HG03097 (cell line): ENCODE results near the gene APOA5.

Experiments used
- ATAC-seq: cut with Tn5 transposase; IDR thresholded peaks from one replicate; pipeline ENCODE4 v1.9.1; 2021; ENCODE audit not compliant: unreplicated experiment, low FRiP score

APOA5 gene

DNA sequence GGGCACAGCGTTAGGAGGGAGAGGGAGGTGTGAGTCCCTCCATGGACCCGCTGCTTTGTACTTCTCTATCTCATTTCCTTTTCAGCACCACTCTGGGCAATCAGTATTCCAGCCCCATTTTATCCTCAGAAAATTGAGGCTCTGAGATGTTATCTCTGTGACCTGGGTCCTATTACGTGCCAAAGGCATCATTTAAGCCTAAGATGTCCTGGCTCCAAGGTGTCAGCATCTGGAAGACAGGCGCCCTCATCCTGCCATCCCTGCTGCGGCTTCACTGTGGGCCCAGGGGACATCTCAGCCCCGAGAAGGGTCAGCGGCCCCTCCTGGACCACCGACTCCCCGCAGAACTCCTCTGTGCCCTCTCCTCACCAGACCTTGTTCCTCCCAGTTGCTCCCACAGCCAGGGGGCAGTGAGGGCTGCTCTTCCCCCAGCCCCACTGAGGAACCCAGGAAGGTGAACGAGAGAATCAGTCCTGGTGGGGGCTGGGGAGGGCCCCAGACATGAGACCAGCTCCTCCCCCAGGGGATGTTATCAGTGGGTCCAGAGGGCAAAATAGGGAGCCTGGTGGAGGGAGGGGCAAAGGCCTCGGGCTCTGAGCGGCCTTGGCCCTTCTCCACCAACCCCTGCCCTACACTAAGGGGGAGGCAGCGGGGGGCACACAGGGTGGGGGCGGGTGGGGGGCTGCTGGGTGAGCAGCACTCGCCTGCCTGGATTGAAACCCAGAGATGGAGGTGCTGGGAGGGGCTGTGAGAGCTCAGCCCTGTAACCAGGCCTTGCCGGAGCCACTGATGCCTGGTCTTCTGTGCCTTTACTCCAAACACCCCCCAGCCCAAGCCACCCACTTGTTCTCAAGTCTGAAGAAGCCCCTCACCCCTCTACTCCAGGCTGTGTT lies 37.2 kb upstream of the APOA5 start:
- no peak for ATAC-seq

DNA sequence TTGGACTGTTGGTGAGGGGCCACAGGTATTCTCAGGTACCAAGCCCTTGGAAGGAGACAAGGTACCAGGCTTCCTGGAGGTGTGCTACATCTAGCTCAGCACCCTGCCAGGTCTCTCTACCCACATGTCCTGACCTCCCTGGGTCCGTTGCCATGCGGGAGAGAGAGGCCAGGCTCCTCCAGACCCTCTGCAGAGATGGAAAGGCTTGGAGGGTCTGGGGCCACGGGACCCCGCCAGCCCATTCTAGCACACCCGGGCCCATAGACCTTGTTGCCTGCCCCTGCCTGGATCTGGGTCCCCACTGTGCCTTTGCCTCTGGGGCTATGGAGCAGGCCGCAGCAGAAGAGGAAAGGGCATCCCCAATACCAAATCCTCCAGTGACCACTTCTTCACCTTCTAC lies 35.8 kb upstream of the APOA5 start:
- ATAC-seq = no peak

DNA sequence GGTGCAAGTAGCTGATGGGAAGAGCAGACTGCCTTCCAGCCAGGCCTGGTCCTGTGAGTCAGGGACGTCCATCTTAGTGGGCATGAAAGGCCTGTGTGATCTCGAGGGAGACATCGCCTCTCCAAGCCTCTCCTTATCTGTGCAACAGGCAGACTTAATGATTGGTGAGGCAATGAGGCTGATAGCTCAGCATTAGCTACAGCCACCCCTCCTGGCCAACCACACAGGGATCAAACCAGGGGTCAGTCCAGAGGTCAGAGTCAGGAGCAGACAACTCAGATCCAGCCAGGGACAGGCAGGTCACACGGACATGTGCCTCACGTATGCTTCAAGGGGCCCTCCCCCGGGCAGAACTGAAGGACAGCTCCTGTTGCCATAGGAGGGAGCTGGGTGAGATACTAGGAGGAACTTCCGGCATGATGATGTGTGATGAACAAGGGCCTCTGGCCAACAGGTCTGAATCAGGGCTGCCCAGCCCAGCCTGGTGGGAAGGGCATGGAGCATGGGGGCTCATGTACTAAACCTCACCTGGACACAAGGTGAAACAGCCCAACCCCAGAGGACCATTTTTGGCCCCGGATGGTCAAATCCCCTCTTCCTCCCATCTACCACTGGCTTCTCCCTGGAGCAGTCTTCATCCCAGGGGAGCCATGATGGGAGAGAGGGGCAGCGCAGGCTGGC lies 35.2 kb upstream of the APOA5 start:
- no peak for ATAC-seq

DNA sequence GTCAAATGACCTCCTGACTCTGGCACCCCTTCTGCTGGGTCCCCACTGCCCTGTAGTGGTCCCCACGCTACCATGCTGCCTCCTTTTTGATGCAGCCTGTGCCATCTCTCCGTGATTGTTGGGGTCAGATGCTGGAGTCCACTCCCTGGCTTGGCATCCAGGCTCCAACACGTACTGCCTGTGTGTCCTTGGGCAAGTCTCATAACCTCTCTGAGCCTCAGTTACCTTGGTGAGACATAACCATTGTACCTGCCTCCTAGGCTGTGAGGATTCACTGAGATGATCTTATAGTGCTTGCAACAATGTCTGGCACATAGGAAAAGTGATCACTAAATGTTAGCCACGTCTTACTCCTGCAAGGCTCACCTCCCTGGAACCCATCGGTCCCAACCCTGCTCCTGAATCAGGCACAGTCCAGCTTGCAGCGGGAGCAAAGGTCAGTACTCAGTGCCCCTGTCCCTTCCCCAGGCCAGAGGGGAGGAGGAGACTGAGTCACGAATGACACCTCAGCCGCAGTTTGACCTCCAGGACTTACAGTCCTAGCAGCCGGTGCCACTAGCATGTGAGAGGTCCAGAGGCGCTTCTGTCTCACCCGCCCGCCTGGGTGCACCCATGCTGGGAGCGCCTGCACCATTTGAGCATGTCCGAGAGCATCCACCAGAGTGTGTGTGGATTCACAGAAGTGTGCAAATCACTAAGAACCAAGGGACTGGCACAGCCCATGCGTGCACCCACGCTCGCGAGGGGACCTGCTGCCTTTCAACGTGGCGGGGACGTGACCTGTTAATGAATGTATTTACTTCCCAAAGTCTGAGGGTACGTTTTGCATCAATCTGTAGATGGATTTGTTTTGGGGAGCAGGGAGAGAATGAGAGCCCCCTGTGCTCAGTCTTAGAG lies 34.4 kb upstream of the APOA5 start:
- ATAC-seq = no peak

DNA sequence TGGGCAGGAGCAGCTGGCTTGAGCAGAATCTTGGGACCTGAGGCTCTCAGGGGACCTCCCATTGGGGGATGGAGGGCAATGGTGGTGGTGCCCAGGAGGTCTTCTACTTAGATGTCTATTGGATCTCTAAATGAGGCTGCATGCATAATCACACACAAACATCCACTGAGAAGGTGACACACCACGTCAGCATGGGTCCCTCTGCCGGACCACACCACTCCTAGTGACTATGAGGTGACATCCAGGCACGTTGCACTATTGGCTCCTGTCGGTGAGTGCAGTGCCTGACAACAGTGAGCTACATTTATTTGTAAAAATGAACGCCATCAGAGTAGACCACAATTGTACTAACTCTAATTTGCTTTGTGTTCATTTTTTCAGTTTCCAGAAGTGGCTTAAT lies 33.8 kb upstream of the APOA5 start:
- ATAC-seq = no peak

DNA sequence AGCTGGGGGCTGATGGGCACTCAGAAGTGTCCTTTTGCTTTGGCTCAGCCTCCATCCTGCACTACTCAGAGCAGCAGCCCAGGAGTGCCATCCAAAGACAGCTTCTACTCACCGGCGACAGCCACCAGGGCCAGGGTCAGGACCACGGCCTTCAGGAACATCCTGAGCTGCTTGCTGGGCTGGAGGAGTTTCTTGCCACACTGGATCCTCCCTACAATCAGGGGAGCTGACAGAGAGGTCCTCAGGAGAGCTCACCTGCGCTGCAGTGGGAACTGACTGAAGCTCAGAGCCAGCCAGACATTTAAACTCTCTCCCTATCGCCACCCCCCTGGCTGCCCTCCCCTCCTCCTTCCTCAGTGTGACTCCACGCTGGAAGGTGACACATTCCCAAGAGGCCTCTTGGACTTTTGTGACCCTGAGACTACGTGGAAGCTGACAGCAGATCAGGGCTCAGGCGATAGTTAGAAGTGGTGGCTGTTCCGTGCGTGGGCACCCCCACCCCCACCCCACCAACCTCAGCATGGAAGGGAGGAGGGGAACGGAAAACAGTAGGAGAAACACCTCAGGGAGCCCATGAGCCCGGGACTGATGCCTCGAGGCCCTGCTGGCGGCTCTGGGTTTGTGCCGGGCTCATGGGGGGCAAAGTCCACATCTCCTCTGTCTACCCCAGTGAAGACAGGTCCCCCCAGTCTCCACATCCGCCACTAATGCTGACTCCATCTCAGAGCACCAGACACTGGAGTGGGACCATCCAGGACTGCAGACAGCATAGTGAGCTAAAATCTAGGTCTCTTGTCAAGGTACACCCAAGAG lies 31.6 kb upstream of the APOA5 start, which contains the start of gene APOA4:
TSS of gene APOA4 (minus strand) at position 274 of the 813 bp plus-strand sequence. CDS start at position 161, 113 bp downstream.
- ATAC-seq = no peak

DNA sequence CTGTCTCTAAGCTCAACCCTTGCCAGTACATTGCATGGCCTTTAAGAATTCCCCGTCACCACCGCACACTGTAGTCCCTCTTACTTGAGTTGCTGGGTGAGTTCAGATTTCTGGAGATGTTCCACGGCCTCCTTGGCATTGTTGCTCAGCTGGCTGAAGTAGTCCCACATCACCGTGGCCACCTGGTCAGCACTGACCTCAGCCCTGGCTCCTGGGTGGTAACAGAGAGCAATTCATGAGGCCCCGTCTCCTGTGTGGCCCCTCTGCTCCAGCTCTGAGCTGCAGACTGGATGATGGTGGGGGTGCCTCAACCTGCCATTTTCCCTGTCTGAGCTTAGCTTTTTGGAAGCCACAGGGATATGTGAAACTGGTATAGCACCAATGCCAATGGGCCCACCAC lies 30.9 kb upstream of the APOA5 start:
- no peak for ATAC-seq

DNA sequence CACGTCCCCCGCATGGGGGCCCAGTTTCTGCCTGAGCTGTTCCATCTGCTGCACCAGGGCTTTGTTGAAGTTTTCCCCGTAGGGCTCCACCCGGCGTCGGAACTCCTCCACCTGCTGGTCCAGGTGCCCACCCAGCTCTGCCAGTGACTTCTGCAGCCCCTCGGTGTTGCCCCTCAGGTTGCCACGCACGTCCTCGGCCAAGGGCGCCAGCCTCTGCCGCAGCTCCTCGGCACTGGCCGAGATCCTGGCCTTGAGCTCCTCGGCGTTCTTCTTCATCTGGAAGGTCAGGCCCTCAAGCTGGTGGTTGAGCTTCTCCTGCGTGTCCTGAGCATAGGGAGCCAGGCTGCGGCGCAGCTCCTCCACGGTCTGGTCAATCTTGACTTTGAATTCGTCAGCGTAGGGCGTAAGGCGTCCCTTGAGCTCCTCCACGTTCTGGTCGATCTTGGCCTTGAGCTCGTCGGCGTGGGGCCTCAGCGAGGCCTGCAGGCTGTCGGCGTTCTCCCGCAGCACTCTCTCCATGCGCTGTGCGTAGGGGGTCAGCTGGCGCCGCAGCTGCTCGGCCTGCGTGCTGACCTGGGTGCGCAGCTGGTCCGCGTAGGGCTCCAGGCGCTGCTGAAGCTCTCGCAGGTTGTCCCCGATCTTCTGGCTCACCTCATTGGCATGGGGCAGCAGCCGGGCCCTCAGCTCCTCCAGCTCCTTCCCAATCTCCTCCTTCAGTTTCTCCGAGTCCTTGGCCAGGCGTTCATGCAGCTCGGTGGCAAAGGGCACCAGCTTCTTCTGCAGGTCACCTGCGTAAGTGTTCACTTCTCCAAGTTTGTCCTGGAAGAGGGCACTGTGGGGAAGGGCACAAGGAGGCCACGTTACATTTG lies 29.6 kb upstream of the APOA5 start:
- ATAC-seq = no peak

DNA sequence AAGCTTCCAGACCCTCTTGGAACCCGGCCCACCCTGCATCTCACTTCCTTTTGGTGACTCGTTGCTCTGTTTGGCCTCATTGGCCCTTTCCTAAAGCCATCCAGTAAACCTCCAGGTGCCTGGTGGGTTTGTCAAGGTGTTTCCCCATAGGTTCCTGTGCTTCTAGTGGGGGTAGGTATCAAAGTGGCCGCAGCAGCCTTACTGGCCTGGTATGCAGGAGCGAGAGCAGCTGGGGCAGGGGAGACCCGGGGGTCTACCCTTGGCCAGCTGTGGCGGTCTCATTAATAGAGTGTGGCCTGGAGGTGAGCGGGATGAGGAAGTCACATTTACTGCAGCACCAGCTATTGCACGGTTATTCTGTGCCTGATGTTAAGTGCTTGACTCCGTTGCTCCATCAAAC lies 27.4 kb upstream of the APOA5 start:
- no peak for ATAC-seq

DNA sequence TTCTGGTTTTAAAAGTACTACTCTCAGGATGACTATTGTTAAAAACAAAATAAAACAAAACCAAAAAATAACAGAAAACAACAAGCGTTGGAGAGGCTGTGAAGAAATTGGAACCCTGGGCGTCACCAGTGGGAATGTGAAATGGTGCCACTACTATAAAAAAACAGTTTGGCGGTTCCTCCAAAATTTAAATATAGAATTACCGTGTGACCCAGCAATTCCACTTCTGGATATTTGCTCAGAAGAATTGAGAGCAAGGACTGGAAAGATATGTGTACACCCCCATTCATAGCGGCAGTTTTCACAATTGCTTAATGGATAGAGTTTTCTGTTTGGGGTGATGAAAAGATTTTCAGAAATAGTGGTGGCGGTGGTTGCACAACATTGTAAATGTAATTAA lies 22.8 kb upstream of the APOA5 start:
- no peak for ATAC-seq

DNA sequence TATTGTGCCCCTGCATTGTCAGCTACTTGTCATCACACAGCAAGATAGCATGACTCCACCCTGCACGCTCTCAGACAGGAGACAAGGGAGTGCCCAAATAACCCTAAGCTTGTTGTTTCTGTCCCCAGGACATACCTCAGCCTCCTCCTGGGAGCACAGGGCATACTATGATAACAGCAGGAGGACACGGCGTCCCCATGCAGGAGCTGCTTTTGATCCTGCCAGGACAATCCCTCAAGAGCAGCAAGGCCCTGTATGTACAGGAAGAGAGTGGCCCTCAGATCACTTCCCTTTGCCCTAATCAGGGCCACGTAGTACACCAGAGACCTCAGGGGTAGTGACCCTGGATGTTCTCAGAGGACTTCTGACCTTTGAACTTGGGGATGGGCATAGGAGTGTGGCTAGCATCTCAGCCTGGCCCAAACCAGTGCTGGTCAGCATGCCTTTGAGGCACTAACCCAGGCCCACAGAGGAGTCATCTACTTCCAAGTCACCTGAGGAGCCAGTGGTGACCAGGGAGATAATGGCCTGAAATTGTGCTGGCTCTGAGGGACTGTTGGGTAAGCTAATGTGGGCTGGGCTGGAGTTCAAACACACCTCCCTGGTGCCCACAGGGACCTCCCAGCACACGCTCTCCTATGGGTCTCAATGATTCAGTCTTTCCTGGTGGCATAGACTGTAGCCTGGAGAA lies 22.2 kb upstream of the APOA5 start:
- ATAC-seq = no peak

DNA sequence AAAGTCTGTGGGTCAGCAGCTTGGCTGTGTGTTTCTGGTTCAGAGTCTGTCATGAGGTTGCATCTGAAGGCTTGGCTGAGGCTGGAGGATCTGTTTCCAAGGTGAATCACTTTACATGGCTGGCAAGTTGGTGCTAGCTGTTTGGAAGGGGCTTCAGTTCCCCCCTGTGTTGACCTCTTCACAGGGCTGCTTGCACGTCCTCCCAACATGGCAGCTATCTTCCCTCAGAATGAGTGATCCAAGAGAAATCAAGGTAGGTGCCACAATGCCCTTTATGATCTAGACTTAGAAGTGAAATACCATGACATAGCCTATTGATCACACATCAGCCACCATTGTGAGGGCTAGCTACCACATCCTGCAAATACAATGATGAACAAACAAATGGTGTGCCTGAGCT lies 21.5 kb upstream of the APOA5 start:
- ATAC-seq = no peak

DNA sequence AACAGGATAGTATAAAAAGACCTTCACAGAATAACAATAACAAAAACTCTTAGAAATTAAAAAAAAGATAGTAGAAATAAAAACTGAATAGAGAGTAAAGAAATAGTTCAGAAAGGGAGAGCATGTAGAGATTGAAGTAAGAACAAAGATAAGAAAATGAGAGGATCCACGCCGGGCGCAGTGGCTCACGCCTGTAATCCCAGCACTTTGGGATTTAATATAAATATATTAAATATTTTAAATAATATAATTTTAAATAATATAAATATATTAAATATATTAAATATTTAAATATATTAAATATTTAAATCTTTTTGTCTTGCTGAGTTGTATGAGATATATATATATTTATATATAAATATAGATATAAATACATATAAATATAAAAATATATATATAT lies 20.4 kb upstream of the APOA5 start:
- ATAC-seq = no peak

DNA sequence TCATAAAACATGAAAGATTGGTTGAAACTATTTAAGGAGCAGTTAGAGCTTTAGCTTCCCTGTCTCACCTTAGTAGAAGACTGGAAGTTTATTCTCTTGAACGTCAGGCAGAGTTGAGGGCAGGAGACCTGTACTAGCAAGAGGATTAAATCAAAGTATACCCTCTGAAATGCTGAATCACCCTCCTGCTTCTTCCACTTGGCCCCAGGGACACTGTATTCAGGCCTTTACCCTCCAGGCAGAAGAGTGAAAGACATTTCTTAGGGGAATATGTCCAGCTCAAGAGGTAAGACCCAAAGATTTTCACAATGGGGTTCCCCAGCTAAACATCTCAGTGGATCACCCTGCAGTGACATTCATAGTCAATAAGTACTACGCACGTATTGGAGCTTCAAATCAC lies 19.5 kb upstream of the APOA5 start:
- ATAC-seq = no peak

DNA sequence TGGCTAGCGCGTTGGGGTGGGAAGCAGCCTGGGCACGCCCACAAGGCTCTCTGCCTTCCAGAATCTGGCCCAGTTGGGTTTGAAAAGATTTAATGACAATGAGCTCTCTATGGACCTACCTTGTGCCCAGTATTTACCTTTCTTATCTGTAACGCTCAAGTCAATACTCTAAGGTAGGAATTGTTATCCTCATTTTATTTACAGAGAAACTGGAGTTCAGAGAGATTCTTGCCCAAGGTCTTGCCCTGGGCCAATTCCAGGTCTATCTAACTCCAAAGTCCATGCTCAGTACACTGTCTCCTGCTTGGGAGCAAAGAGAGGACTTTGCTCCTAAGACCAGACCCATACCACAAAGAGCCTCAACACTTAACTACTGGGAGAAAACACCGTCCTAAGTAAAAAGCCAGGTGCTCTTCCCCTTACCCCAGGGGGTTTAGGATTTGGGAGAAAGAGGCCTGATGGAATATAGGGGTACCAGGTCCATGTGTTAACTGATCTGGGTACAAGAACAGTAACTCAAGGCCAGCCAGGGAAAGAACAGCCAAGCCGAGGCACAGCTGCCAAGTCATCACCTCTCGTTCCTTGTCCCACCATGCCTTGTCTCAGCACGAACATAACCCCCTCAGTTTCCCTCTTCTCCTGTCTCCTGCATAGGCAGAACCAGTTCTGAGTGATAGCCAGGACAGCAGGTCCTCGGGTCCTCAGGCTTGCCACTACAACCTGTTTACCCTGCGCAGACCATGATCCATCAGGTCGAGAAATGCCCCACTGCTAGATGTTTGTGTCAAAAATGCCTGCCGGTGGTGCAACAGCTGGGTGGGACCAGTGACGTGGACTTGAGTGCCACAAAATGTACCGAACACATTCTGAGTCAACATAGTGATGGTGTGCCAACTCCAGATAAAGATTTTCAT lies 16.8 kb upstream of the APOA5 start:
- no peak for ATAC-seq

DNA sequence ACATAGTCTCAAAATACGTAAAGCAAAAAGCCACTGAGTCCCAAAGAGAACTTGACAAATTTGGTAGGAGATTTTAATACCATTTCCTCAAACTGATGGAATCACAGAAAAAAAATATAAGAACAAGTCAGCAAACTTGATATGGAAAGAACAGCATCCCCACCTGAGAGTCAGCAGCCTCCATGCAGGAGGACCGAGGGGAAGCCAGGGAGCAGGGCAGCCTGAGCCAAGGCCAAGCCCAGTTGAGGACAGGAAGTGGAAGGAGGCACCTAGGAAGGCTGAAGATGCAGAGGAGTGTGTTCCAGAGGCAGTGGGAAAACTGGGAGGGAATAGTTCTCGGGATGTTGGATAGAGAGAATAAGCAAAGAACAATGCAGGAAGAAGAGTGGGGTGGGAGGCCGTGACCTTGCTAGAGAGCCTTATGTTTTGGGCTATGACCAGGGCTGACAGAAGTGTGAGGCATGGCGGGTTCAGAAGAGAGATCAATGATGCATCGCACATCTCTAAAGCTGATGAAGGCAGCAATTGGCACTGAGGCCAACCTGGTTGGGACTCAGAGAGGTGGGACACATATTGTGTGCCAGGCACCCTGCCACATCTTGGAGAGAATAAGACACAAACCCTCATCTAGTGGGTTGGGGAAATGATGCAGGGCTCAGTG lies 16.1 kb upstream of the APOA5 start:
- ATAC-seq = no peak

DNA sequence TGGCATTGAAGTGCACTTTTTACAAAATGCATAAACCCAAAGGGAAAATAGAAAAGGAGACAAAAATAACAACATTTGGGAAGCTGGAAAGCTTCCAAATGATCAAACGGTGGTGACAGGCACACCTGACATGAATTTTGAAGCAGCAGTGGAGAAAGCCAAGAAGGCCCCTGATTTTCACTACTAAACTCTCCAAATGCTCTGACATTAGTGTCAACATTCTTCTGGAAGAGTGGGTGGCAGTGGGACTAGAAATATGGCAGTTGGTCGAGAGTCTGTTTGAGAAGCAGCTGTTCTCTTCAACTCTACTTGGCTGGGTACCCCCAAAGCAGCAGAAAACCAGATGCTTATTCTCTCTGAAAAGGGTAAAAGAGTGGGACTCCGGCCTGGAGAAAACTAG lies 12.3 kb upstream of the APOA5 start:
- no peak for ATAC-seq
